A673 (cell line): Measurements from ENCODE around the gene C8B. TPM values are rescaled to one million over a fixed set of nuclear protein-coding genes. Genes with fewer than 3 reads are reported as not detected.

Experiments
- BruUV-seq: library from RNA; stranded (reverse); fragments of 400-500 nt; replicated peaks from 2 replicates; lab custom pipeline; 2021; lab: Mats Ljungman, UMichigan
- CTCF ChIA-PET: fragments of 300-600 bp; sonication (Branson Sonifier 250); formaldehyde crosslinking; loops from one replicate; lab custom pipeline; 2022; ENCODE audit warnings: antibody characterized with exemption; lab: Charles Lee
- POLR2A ChIA-PET: fragments of 300-600 bp; sonication (Branson Sonifier 250); formaldehyde crosslinking; loops from one replicate; lab custom pipeline; 2022; ENCODE audit warnings: antibody characterized with exemption; ENCODE audit not compliant: low non-redundant PET; lab: Charles Lee
- DNase-seq: peaks from one replicate; pipeline ENCODE4 v3.0.0-alpha.2; 2015; ENCODE audit warnings: low spot score
- H3K27ac ChIP-seq: fragments of 200-600 bp; sonication (generic); 2 replicates; pipeline ENCODE4 v1.5.1; 2016; ENCODE audit warnings: mixed run types, low read depth, mild to moderate bottlenecking, mixed read lengths, antibody characterized with exemption, low read length; ENCODE audit not compliant: poor library complexity, severe bottlenecking
- H3K27me3 ChIP-seq: fragments of 200-600 bp; sonication (generic); replicated peaks from 2 replicates; pipeline ENCODE4 v1.6.1; 2017; ENCODE audit warnings: mixed run types, low read depth, mild to moderate bottlenecking, mixed read lengths, antibody characterized with exemption, low read length; ENCODE audit not compliant: insufficient read depth, poor library complexity
- H3K36me3 ChIP-seq: fragments of 200-600 bp; sonication (generic); 2 replicates; pipeline ENCODE4 v1.6.1; 2016; ENCODE audit warnings: mixed run types, mild to moderate bottlenecking, mixed read lengths, antibody characterized with exemption, low read length; ENCODE audit not compliant: insufficient read depth, poor library complexity, severe bottlenecking
- H3K4me1 ChIP-seq: fragments of 200-600 bp; sonication (generic); 2 replicates; pipeline ENCODE4 v1.6.1; 2017; ENCODE audit warnings: mixed run types, mild to moderate bottlenecking, mixed read lengths, antibody characterized with exemption, low read length; ENCODE audit not compliant: insufficient read depth, poor library complexity, severe bottlenecking
- H3K4me3 ChIP-seq: fragments of 200-600 bp; sonication (generic); 2 replicates; pipeline ENCODE4 v1.5.1; 2016; ENCODE audit warnings: low read depth, mixed run types, mild to moderate bottlenecking, mixed read lengths, low read length; ENCODE audit not compliant: poor library complexity, severe bottlenecking
- H3K9me3 ChIP-seq: fragments of 200-600 bp; sonication (generic); 2 replicates; pipeline ENCODE4 v1.6.1; 2016; ENCODE audit warnings: mixed run types, low read depth, mild to moderate bottlenecking, mixed read lengths, antibody characterized with exemption, low read length; ENCODE audit not compliant: poor library complexity, severe bottlenecking
- EZH2 ChIP-seq: fragments of 200-600 bp; sonication (generic); IDR thresholded peaks from 2 replicates; pipeline ENCODE4 v1.6.1; 2017; ENCODE audit warnings: borderline replicate concordance, low read depth, mild to moderate bottlenecking, mixed read lengths, antibody characterized with exemption, low read length; ENCODE audit not compliant: poor library complexity, severe bottlenecking
- intact Hi-C: fragments of 100-400 bp; cut with micrococcal nuclease; formaldehyde crosslinking; loops from one replicate; pipeline ENCODE4 v1.10.0; 2022; ENCODE audit not compliant: unreplicated experiment
- total RNA-seq: library from RNA; stranded (reverse); gene quantifications from 2 replicates; pipeline ENCODE4 v1.2.3, GENCODE V29; 2021
- TF ChIP-seq, protein P1 (sequence below): fragments of 300-800, 200-600 bp; sonication (generic); conservative IDR thresholded peaks from 2 replicates; pipeline ENCODE4 v1.5.1; 2017; ENCODE audit warnings: low read depth, mild to moderate bottlenecking, antibody characterized with exemption, low read length, moderate library complexity, mixed read lengths

The C8B gene
- total RNA-seq, 1 experiment from 2014 or later: 0.39 TPM

- ChIA-PET CTCF (no interaction called here), POLR2A (no interaction called here)
- DNase-seq: no peak
- intact Hi-C loops: no loop called here
- H3K27ac ChIP-seq: no peak overlapping the region
- no peaks in the 10 kb centered on the region for H3K36me3 ChIP-seq
- TF ChIP-seq, protein P1, sequence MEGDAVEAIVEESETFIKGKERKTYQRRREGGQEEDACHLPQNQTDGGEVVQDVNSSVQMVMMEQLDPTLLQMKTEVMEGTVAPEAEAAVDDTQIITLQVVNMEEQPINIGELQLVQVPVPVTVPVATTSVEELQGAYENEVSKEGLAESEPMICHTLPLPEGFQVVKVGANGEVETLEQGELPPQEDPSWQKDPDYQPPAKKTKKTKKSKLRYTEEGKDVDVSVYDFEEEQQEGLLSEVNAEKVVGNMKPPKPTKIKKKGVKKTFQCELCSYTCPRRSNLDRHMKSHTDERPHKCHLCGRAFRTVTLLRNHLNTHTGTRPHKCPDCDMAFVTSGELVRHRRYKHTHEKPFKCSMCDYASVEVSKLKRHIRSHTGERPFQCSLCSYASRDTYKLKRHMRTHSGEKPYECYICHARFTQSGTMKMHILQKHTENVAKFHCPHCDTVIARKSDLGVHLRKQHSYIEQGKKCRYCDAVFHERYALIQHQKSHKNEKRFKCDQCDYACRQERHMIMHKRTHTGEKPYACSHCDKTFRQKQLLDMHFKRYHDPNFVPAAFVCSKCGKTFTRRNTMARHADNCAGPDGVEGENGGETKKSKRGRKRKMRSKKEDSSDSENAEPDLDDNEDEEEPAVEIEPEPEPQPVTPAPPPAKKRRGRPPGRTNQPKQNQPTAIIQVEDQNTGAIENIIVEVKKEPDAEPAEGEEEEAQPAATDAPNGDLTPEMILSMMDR: no peak
- TF ChIP-seq EZH2: no peak
- no peaks in the 10 kb centered on the region for H3K9me3 ChIP-seq
- no TSS peak for BruUV-seq
- peaks cover 3% of the 10 kb centered on the region for H3K4me1 ChIP-seq
- no peaks in the 10 kb centered on the region for H3K27me3 ChIP-seq
- no peak overlapping the region for H3K4me3 ChIP-seq
Observed at GRCh38 chr1:56881417-56881816, 84.4 kb downstream of the C8B start.

- no peak for DNase-seq
- H3K4me1 ChIP-seq: peaks cover 3% of the 10 kb centered on the region
- no TSS peak for BruUV-seq
- no peak overlapping the region for H3K4me3 ChIP-seq
- H3K27me3 ChIP-seq: no peaks in the 10 kb centered on the region
- ChIA-PET CTCF (no interaction called here), POLR2A (no interaction called here)
- H3K9me3 ChIP-seq: no peaks in the 10 kb centered on the region
- no peak overlapping the region for H3K27ac ChIP-seq
- intact Hi-C loops: no loop called here
- no peaks in the 10 kb centered on the region for H3K36me3 ChIP-seq
- TF ChIP-seq, protein P1: no peak
- no peak for TF ChIP-seq EZH2
Observed at GRCh38 chr1:56880774-56881173, 85.0 kb downstream of the C8B start.

Other genes starting within 250 kb of the C8B start
- gene FYB2, start 146.6 kb downstream of the C8B start, total RNA-seq: 0.47 TPM in 1 of 2 replicates, not detected in the other
- not detected in 2 replicates for gene C8A, start 111.2 kb downstream of the C8B start, total RNA-seq